Ishikawa (cell line): ENCODE measurements around the gene TMEM120B.

Experiments
- CEBPB ChIP-seq: IDR thresholded peaks from 2 replicates; pipeline ENCODE4 v1.6.1; 2012
- CREB1 ChIP-seq: IDR thresholded peaks from 2 replicates; pipeline ENCODE4 v1.6.1; 2012; ENCODE audit warnings: low read depth
- EGR1 ChIP-seq: IDR thresholded peaks from 2 replicates; pipeline ENCODE4 v1.6.1; 2012
- EP300 ChIP-seq: IDR thresholded peaks from 2 replicates; pipeline ENCODE4 v1.6.1; 2012; ENCODE audit warnings: borderline replicate concordance
- FOXM1 ChIP-seq: IDR thresholded peaks from 2 replicates; pipeline ENCODE4 v1.6.1; 2012; ENCODE audit warnings: low read depth, borderline replicate concordance
- NFIC ChIP-seq: IDR thresholded peaks from 2 replicates; pipeline ENCODE4 v1.6.1; 2012
- RAD21 ChIP-seq: IDR thresholded peaks from 2 replicates; pipeline ENCODE4 v1.6.1; 2012; ENCODE audit warnings: low read depth
- REST ChIP-seq: IDR thresholded peaks from 2 replicates; pipeline ENCODE4 v1.6.1; 2012; ENCODE audit warnings: low read depth, mild to moderate bottlenecking
- TAF1 ChIP-seq: IDR thresholded peaks from 2 replicates; pipeline ENCODE4 v1.6.1; 2012; ENCODE audit warnings: low read depth, mild to moderate bottlenecking
- TCF12 ChIP-seq: IDR thresholded peaks from 2 replicates; pipeline ENCODE4 v1.6.1; 2012; ENCODE audit warnings: low read depth
- TEAD4 ChIP-seq: IDR thresholded peaks from 2 replicates; pipeline ENCODE4 v1.6.1; 2012
- USF1 ChIP-seq: IDR thresholded peaks from 2 replicates; pipeline ENCODE4 v1.6.1; 2012
- YY1 ChIP-seq: IDR thresholded peaks from 2 replicates; pipeline ENCODE4 v1.6.1; 2012; ENCODE audit warnings: low read depth
- ZBTB7A ChIP-seq: IDR thresholded peaks from 2 replicates; pipeline ENCODE4 v1.6.1; 2012; ENCODE audit warnings: low read depth
- TF ChIP-seq, protein P1 (sequence below): IDR thresholded peaks from 2 replicates; pipeline ENCODE4 v1.6.1; 2012

Gene TMEM120B

DNA sequence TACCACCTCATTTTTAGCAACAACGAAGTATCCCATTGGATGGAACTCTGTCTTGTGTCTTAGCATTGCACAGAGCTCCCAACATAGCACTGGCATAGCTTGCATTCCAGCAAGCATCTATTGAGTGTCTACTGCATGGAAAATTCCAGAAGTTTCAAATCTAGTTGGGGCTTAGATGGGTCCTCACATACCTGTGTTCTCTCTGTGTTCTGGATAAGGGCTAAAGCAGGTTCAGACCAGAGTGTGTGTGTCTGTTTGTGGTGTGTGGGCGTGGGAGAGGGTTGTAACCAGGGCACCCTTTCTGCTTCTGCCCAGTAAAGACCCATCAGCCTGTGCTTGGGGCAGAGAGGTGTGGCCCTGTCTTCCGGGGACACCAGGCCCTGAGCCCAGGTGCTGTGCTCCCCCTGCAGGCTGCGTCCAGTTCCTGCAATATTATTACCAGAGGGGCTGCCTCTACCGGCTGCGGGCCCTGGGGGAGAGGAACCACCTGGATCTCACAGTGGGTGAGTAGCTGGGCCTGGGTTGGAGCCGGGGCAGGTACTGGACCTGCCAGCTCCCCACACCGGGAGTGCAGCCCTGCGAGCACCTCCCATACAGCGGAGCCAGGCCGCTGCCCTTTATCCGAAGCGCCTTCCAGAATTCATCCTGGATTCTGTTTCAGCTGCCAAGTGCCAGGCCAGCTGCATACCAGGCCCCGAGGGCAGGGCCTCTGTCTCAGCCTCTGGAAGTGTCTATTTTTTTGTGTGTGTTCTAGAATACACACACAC, 60.6 kb downstream of the TMEM120B start:
- peak; percentile 64; the same call in 1 of the 2 replicates for TF ChIP-seq ZBTB7A
- no peak for TF ChIP-seq CEBPB
- no peak for TF ChIP-seq USF1
- TF ChIP-seq FOXM1: no peak
- TF ChIP-seq EGR1: peak; percentile 71
- no peak for TF ChIP-seq NFIC
- peak; percentile 60; the same call in 1 of the 2 replicates for TF ChIP-seq TCF12
- TF ChIP-seq CREB1: no peak
- TF ChIP-seq TAF1: no peak
- TF ChIP-seq, protein P1, sequence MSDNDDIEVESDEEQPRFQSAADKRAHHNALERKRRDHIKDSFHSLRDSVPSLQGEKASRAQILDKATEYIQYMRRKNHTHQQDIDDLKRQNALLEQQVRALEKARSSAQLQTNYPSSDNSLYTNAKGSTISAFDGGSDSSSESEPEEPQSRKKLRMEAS: peak; percentile 32; the same call in 1 of the 2 replicates
- no peak for TF ChIP-seq EP300
- TF ChIP-seq TEAD4: peak; percentile 72
- peak; percentile 96 for TF ChIP-seq RAD21
- no peak for TF ChIP-seq REST
- TF ChIP-seq YY1: no peak

GRCh38 chr12:121774968-121775474, 62.5 kb downstream of the TMEM120B start:
- TF ChIP-seq CEBPB (no peak), REST (no peak), CREB1 (no peak), TCF12 (peak; percentile 59; the same call in 1 of the 2 replicates), USF1 (no peak), TAF1 (peak; percentile 24; the same call in 1 of the 2 replicates), ZBTB7A (peak; percentile 92), EP300 (peak; percentile 52; the same call in 1 of the 2 replicates), EGR1 (0 out of 2 replicates have a peak, but pooled peaks have one; percentile 21), RAD21 (no peak), NFIC (peak; percentile 61; the same call in 1 of the 2 replicates), FOXM1 (peak; percentile 14; the same call in 1 of the 2 replicates), TEAD4 (peak; percentile 99), YY1 (peak; percentile 29; the same call in 1 of the 2 replicates)
- TF ChIP-seq, protein P1: peak; percentile 86

- TF ChIP-seq CEBPB: no peak
- peak; percentile 2; the same call in 1 of the 2 replicates for TF ChIP-seq TAF1
- 0 out of 2 replicates have a peak, but pooled peaks have one; percentile 29 for TF ChIP-seq TEAD4
Observed at GRCh38 chr12:121775501-121775900, 62.9 kb downstream of the TMEM120B start.

DNA sequence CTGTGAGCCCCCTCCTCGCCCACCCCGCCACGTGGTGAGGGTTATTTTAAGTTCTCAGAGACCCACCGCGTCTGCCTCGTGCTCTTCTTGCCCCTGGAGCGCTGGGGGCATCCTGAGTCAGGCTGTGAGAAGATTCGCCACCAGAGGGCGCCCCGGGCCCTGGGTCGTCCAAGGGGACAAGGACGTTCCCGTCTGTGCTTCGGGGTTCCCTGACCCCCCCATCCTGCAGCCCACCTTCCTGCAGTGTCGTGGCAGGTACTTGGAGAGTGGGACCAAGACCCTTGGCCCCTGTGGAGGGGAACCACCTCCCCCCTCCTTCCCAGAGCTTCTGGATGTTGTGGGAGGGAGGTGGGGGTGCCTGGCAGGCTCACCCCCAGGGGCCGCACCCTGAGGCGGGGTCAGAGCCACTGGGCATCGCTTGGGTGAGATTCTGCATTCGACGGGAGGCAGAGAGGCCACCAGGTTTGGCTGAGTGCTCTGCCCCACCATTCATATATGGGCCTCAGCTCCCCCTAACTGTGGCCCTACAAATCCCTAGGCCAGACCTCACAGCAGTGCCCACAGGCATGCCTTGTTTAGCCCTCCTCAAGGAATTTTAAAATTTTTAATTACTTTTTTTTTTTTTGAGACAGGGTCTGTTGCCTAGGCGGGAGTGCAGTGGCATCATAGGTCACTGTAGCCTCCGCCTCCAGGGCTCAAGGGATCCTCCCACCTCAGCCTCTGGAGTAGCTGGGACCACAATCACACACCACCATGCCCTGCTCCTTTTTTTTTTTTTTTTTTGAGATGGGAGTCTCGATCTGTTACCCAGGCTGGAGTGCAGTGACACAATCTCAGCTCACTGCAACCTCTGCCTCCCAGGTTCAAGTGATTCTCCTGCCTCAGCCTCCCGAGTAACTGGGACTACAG, 63.9 kb downstream of the TMEM120B start:
- TF ChIP-seq TEAD4 (no peak), ZBTB7A (peak; percentile 89), REST (no peak), YY1 (no peak), RAD21 (peak; percentile 63), EP300 (peak; percentile 41; the same call in 1 of the 2 replicates), CEBPB (no peak), TAF1 (0 out of 2 replicates have a peak, but pooled peaks have one; percentile 30)
- TF ChIP-seq, protein P1: peak; percentile 70
